ENCODE measurements around the gene ZSCAN18. TPM values are rescaled to one million over a fixed set of nuclear protein-coding genes. Genes with fewer than 3 reads are reported as not detected.

Gene ZSCAN18
- total RNA-seq, 1 experiment from 2014 or later = not detected

GRCh38 chr19:58046856-58047255, 51.2 kb downstream of the ZSCAN18 start:
- BruUV-seq (replicated peaks) = no TSS peak
- ChIA-PET CTCF (no interaction called here), POLR2A (no interaction called here)
- Mint-ChIP-seq H3K27me3 (ENCODE audit: insufficient read depth, unreplicated experiment) (no peaks in the 10 kb centered on the region), H3K36me3 (ENCODE audit: insufficient read depth, unreplicated experiment) (no peaks in the 10 kb centered on the region), H3K27ac (ENCODE audit: low read depth, unreplicated experiment) (no peak overlapping the region), H3K4me1 (ENCODE audit: insufficient read depth, unreplicated experiment) (no peaks in the 10 kb centered on the region), H3K9me3 (ENCODE audit: unreplicated experiment) (peaks cover 31% of the 10 kb centered on the region), H3K4me3 (ENCODE audit: unreplicated experiment) (no peak overlapping the region)
- DNase-seq (ENCODE audit: unreplicated experiment) = no peak
- no peak for TF ChIP-seq CTCF (IDR thresholded peaks at IDR 0.05; ENCODE audit: unreplicated experiment)
- intact Hi-C loops (cut with micrococcal nuclease) = no loop called here

GRCh38 chr19:58045411-58046050, 52.5 kb downstream of the ZSCAN18 start:
- no peak overlapping the region for H3K4me3 Mint-ChIP-seq (ENCODE audit: unreplicated experiment)
- no peak overlapping the region for H3K27ac Mint-ChIP-seq (ENCODE audit: low read depth, unreplicated experiment)
- POLR2A ChIA-PET = no interaction called here
- no peak for TF ChIP-seq CTCF (IDR thresholded peaks at IDR 0.05; ENCODE audit: unreplicated experiment)
- no peak for DNase-seq (ENCODE audit: unreplicated experiment)
- CTCF ChIA-PET = no interaction called here
- H3K4me1 Mint-ChIP-seq (ENCODE audit: insufficient read depth, unreplicated experiment) = no peaks in the 10 kb centered on the region
- no peaks in the 10 kb centered on the region for H3K36me3 Mint-ChIP-seq (ENCODE audit: insufficient read depth, unreplicated experiment)
- H3K9me3 Mint-ChIP-seq (ENCODE audit: unreplicated experiment) = peaks cover 31% of the 10 kb centered on the region
- intact Hi-C loops (cut with micrococcal nuclease) = no loop called here
- no peaks in the 10 kb centered on the region for H3K27me3 Mint-ChIP-seq (ENCODE audit: insufficient read depth, unreplicated experiment)
- no TSS peak for BruUV-seq (replicated peaks)

- H3K36me3 Mint-ChIP-seq (ENCODE audit: insufficient read depth, unreplicated experiment) = no peaks in the 10 kb centered on the region
- BruUV-seq (replicated peaks) = no TSS peak
- DNase-seq (ENCODE audit: unreplicated experiment) = no peak
- no peak overlapping the region for H3K27ac Mint-ChIP-seq (ENCODE audit: low read depth, unreplicated experiment)
- peaks cover 29% of the 10 kb centered on the region for H3K9me3 Mint-ChIP-seq (ENCODE audit: unreplicated experiment)
- no peaks in the 10 kb centered on the region for H3K4me1 Mint-ChIP-seq (ENCODE audit: insufficient read depth, unreplicated experiment)
- H3K4me3 Mint-ChIP-seq (ENCODE audit: unreplicated experiment) = no peak overlapping the region
- intact Hi-C loops (cut with micrococcal nuclease) = no loop called here
- TF ChIP-seq CTCF (IDR thresholded peaks at IDR 0.05; ENCODE audit: unreplicated experiment) = no peak
- ChIA-PET POLR2A (no interaction called here), CTCF (no interaction called here)
- H3K27me3 Mint-ChIP-seq (ENCODE audit: insufficient read depth, unreplicated experiment) = no peaks in the 10 kb centered on the region
Measured at GRCh38 chr19:58044886-58045285, 53.1 kb downstream of the ZSCAN18 start.

GRCh38 chr19:58044391-58044790, 53.6 kb downstream of the ZSCAN18 start:
- Mint-ChIP-seq H3K27me3 (ENCODE audit: insufficient read depth, unreplicated experiment) (no peaks in the 10 kb centered on the region), H3K4me3 (ENCODE audit: unreplicated experiment) (no peak overlapping the region), H3K36me3 (ENCODE audit: insufficient read depth, unreplicated experiment) (no peaks in the 10 kb centered on the region), H3K27ac (ENCODE audit: low read depth, unreplicated experiment) (no peak overlapping the region), H3K9me3 (ENCODE audit: unreplicated experiment) (peaks cover 24% of the 10 kb centered on the region), H3K4me1 (ENCODE audit: insufficient read depth, unreplicated experiment) (no peaks in the 10 kb centered on the region)
- ChIA-PET CTCF (interaction anchor here (0.7 kb wide), 1 partner anchor 14 kb away, joined by 3 read pairs; no protein-coding TSS in a partner anchor), POLR2A (no interaction called here)
- no peak for DNase-seq (ENCODE audit: unreplicated experiment)
- BruUV-seq (replicated peaks) = no TSS peak
- intact Hi-C loops (cut with micrococcal nuclease) = no loop called here
- TF ChIP-seq CTCF (IDR thresholded peaks at IDR 0.05; ENCODE audit: unreplicated experiment) = no peak
